GM12874 (cell line): ENCODE data around the gene ITLN1.

Experiments used
- CTCF ChIP-seq: IDR thresholded peaks from 2 replicates; pipeline ENCODE4 v1.5.1; 2011; ENCODE audit warnings: low read depth, mild to moderate bottlenecking, control low read depth, low read length, moderate library complexity; ENCODE audit not compliant: insufficient read depth

ITLN1 gene

DNA sequence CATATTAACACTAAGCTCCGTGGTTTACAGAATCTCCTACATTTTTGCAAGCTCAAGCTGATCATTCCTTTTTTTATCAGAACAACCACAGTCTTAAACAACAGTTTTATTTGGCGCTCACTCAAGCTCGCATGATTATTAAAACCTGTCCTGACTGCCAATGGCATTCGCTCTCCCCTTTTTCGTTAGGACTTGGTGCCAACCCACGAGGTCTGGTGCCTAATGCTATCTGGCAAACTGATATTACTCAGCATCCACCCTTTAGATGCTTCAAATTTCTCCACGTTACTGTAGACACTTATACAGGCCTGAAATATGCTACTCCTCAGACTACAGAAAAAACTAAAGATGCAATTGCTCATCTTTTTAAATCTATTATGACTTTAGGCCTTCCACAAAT, 23.0 kb upstream of the ITLN1 start:
- TF ChIP-seq CTCF, result no peak

DNA sequence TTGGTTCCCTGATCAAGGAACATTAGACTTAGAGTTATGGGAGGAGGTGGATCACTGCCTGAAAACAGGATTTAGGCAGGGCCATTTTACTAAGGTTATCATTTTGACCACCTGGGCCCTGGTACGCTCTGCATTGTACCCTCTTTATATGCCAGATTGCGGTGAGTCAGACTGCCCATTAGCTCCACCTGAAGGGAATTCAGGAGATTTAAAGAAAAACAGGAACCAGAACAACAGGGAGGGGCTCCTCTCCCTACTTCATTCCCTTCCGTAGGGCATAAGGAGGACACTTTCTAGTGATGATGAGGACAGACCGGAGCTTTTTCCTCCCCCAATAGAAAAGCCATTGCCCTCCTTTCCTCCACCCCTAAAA, 20.6 kb upstream of the ITLN1 start:
- no peak for TF ChIP-seq CTCF

- no peak for TF ChIP-seq CTCF
Measured at GRCh38 chr1:160904783-160905616, 20.0 kb upstream of the ITLN1 start.

GRCh38 chr1:160901768-160902167, 16.8 kb upstream of the ITLN1 start:
- TF ChIP-seq CTCF, result no peak

DNA sequence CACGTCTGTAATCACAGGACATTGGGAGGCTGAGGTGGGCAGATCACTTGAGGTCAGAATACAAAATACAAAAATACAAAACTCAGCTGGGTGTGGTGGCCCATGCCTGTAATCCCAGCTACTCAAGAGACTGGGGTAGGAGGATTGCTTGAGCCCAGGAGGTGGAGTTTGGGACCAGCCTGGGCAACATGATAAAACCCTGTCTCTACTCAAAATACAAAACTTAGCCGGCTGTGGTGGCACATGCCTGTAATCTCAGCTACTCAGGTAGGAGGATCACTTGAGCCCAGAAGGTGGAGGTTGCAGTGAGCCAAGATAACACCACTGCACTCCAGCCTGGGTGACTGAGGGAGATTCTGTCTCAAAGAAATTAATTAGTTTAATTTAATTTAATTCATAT, 6.5 kb upstream of the ITLN1 start:
- TF ChIP-seq CTCF, result no peak

DNA sequence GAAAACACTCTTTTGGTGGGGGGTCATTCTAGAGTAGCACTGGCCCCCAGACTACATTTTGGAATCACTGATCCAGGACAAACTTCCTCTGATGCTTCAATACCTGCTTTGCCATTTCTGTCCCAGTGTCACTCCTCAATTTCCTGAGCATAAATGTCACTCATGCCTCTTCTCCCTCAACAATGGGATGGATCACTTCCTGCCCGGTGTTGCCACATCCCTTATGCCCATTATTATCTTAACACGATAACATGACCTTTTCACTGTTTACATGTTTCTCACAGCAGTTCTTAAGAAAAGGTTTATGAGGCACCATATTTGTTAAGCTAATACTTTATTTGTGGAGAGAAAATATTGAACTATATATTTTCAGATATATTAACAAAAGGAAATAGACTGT, 3.9 kb upstream of the ITLN1 start:
- TF ChIP-seq CTCF, result no peak

DNA sequence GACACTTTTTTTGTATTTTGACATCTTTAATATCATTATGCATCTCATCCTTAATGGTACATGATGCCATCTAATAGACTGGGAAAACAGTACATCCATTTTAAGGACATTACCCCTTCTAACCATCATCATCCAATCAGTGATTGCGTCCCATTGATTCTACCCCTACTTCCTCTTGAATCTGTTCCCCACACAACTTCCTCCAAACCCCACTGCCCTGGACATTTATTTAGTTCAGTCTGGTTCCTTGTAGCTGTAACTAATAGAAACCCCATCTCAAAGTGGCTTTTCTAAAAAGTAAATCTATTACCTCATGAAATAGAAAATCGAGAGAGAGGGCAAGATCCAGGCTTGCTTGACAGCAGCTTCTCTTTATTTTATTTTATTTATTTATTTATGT, 2.1 kb upstream of the ITLN1 start:
- no peak for TF ChIP-seq CTCF
